Activated T-cell treated with anti-CD3 and anti-CD28 coated beads, Interleukin-2, amount 50 U/mL, for 72 hours (primary cell): Measurements from ENCODE around the gene CCDC110. TPM values are rescaled to one million over a fixed set of nuclear protein-coding genes. Genes with fewer than 3 reads are reported as not detected.

Experiments used
- ATAC-seq, 2 donors: fragments of 150-1000 bp; cut with Tn5 transposase; replicated peaks in 1 of 2; 2 replicates each; pipeline ENCODE4 v1.10.0; 2021; ENCODE audit warnings: moderate library complexity in 2 of 2, mild to moderate bottlenecking in 1 of 2
- DNase-seq, 2 donors: peaks; one replicate each; pipeline ENCODE4 v3.0.0; 2021 to 2022; ENCODE audit warnings: mixed read lengths in 1 of 2
- H3K27ac Mint-ChIP-seq: one replicate; pipeline ENCODE4 v1.8.0; 2022; ENCODE audit warnings: mild to moderate bottlenecking, moderate library complexity, mixed read lengths
- H3K27me3 Mint-ChIP-seq: one replicate; pipeline ENCODE4 v1.8.0; 2022; ENCODE audit warnings: low read depth, mixed read lengths
- H3K36me3 Mint-ChIP-seq, 2 donors: one replicate each; pipeline ENCODE4 v1.8.0; 2022; ENCODE audit warnings: mixed read lengths in 2 of 2, mild to moderate bottlenecking in 1 of 2; ENCODE audit not compliant: insufficient read depth in 2 of 2
- H3K4me1 Mint-ChIP-seq: one replicate; pipeline ENCODE4 v1.8.0; 2022; ENCODE audit warnings: low read depth, mixed read lengths
- H3K4me3 Mint-ChIP-seq, 2 donors: one replicate each; pipeline ENCODE4 v1.8.0; 2022; ENCODE audit warnings: mild to moderate bottlenecking in 2 of 2, mixed read lengths in 2 of 2, moderate library complexity in 2 of 2
- H3K9me3 Mint-ChIP-seq, 2 donors: one replicate each; pipeline ENCODE4 v1.8.0; 2022; ENCODE audit warnings: mixed read lengths in 2 of 2
- total RNA-seq, 2 donors: library from RNA; stranded (reverse); gene quantifications; one replicate each; pipeline ENCODE4 v1.2.3, GENCODE V29; 2022

The CCDC110 gene
- total RNA-seq, 2 donors from 2014 or later: 0.19 to 1.2 TPM

DNA sequence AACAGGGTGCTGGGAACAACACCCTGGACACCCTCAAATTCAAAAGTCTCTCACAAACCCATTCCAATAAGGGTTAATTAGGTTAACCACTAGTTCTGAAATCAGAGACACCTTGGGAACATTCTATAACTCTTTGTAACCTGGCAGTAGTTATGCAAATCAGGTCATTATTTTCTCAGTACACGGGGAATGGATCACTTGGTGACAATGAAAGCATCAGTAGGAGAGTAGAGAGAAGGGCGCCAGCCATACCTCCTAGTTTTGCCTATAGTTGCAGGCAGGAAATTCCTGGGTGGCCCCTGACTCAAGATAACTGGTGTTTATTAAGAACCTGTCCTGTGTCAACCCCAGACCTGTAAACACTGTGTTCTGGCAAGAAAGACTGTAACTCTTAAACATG is 2.5 kb downstream of the CCDC110 start:
- no peak for DNase-seq
- Mint-ChIP-seq H3K4me1 (peaks cover 11% of the 10 kb centered on the region), H3K4me3 (no peak overlapping the region), H3K27me3 (peaks cover 45% of the 10 kb centered on the region), H3K27ac (no peak overlapping the region), H3K9me3 (no peaks in the 10 kb centered on the region), H3K36me3 (peaks cover 0 to 1% of the 10 kb centered on the region in 2 donors)
- no peak for ATAC-seq

DNA sequence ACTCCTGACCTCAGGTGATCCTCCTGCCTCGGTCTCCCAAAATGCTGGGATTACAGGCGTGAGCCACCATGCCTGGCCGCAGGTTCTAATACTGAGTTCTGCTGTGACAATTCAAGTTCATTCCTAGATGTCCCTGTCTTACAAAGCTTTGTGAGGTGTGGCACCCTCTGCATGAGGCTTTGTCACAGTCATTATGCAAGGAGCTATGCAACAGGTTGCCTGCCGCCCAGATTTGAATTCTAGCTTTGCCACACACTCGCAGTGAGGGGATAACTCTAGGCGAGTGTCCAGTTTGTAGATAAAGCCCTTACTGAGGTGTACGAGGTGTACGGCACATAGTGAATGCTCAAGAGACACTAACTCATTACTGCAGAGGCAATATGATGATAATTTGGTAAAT is 3.5 kb downstream of the CCDC110 start:
- Mint-ChIP-seq H3K4me3 (no peak overlapping the region), H3K4me1 (peaks cover 11% of the 10 kb centered on the region), H3K9me3 (no peaks in the 10 kb centered on the region), H3K27ac (no peak overlapping the region), H3K27me3 (peaks cover 42% of the 10 kb centered on the region), H3K36me3 (peaks cover 0 to 1% of the 10 kb centered on the region in 2 donors)
- DNase-seq (no peak), ATAC-seq (no peak)

DNA sequence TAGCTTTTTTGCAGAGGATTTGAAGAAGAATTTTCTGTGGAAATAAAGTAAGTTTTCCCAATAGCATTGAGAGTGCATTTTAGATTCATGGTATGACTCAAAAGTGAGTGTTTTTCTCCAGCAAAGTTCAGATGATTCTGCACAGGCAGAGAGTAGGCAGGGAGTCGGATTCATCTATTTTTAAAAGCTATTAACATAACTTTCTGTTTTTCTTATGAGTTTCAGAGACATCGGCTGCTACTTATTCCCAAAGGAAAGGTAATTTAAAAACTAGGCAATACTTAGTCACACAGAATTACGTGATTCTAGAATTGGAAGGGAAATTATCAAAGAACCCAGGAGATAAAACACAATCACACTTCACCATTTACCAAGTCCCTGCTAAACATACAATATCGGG is 4.4 kb downstream of the CCDC110 start:
- peaks cover 0 to 1% of the 10 kb centered on the region in 2 donors for H3K36me3 Mint-ChIP-seq
- H3K9me3 Mint-ChIP-seq: no peaks in the 10 kb centered on the region
- no peak overlapping the region for H3K4me3 Mint-ChIP-seq
- peaks cover 6% of the 10 kb centered on the region for H3K4me1 Mint-ChIP-seq
- H3K27me3 Mint-ChIP-seq: peaks cover 37% of the 10 kb centered on the region
- ATAC-seq (no peak), DNase-seq (no peak)
- no peak overlapping the region for H3K27ac Mint-ChIP-seq

DNA sequence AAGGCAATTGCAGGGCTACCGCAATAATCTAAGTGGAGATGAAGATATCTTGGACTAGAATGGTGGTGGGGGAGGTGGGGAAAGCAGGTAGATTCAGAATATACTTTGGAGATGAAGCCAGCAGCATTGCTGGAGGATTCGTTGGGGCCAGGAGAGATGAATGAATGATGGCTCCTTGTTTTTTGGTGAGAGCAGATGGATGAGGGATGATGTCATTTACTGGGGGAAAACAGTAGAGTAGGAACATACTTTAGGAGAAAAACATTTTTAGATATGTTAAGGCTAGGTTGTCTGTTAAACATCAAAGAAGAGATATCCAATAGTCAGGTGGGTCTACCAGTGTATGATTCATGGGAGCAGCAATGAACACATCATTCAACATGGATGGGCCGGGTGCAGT is 5.8 kb downstream of the CCDC110 start:
- H3K27ac Mint-ChIP-seq: no peak overlapping the region
- H3K27me3 Mint-ChIP-seq: peaks cover 35% of the 10 kb centered on the region
- ATAC-seq (no peak), DNase-seq (no peak)
- peaks cover 6% of the 10 kb centered on the region for H3K4me1 Mint-ChIP-seq
- no peaks in the 10 kb centered on the region for H3K9me3 Mint-ChIP-seq
- H3K36me3 Mint-ChIP-seq: no peaks in the 10 kb centered on the region
- H3K4me3 Mint-ChIP-seq: no peak overlapping the region

DNA sequence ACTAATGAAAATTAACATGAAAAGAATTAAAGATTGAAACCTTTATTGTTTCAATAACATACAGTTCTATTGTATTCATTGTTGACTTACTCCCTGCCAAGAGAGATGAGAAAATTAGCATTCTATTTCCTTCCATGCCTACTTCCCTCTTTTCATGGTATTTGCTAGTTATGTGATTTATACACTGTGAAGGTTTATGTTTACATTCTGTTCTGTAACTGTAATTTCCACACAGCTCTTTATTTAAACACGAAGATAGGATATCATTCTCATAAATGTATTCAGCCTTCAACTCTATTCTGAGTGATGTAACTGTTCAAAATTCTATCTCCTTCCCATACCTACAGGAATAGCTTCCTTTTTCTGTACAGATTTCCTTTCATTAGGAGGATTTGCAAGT is 6.6 kb downstream of the CCDC110 start:
- DNase-seq (no peak), ATAC-seq (no peak)
- Mint-ChIP-seq H3K9me3 (no peaks in the 10 kb centered on the region), H3K4me1 (no peaks in the 10 kb centered on the region), H3K27ac (no peak overlapping the region), H3K27me3 (peaks cover 30% of the 10 kb centered on the region), H3K4me3 (no peak overlapping the region), H3K36me3 (no peaks in the 10 kb centered on the region)

DNA sequence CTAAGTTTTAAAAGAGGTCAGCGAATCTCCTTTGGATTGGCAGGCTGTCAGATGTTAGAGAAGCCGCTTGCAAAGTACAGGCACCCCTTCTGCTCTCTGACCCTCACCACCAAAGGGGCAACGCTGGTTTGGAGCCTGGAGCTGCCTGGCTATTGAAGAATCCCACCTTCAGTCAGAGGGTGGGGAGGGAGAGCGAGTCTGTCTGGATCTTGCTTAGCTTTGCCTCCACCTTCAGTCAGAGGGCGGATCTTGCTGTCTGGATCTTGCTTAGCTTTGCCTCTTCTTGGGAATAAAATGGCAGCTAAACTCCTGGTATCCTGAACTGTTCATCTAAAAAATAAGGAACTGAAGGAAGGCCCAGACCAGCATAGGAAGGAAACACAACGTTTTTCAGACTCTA is 7.3 kb downstream of the CCDC110 start:
- DNase-seq: no peak
- Mint-ChIP-seq H3K36me3 (no peaks in the 10 kb centered on the region), H3K4me3 (no peak overlapping the region), H3K27me3 (peaks cover 23% of the 10 kb centered on the region), H3K4me1 (no peaks in the 10 kb centered on the region), H3K27ac (no peak overlapping the region), H3K9me3 (no peaks in the 10 kb centered on the region)
- no peak for ATAC-seq

DNA sequence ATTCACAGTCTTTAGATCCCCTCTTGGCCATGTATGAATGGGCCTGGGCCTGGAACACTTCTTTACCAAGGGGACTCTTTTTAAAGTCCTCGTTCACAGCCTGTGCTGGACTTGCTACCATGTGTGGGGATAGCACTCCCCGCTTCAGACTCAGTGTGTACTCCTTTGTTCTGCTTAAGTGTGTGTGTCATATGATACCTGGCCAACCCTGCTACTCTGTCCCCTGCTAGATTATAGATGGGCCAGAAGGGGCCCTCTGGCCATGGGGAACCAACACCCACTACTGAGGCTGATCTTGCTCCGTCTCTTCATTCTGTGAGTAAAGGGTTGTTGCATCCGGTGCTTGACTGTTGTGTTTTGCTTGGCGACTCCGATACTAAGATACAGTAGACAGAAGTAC is 8.0 kb downstream of the CCDC110 start:
- H3K27me3 Mint-ChIP-seq: peaks cover 18% of the 10 kb centered on the region
- no peaks in the 10 kb centered on the region for H3K4me1 Mint-ChIP-seq
- H3K4me3 Mint-ChIP-seq: no peak overlapping the region
- H3K36me3 Mint-ChIP-seq: no peaks in the 10 kb centered on the region
- no peak overlapping the region for H3K27ac Mint-ChIP-seq
- no peaks in the 10 kb centered on the region for H3K9me3 Mint-ChIP-seq
- ATAC-seq (peak in 1 of 2 donors; percentile 9), DNase-seq (no peak)

DNA sequence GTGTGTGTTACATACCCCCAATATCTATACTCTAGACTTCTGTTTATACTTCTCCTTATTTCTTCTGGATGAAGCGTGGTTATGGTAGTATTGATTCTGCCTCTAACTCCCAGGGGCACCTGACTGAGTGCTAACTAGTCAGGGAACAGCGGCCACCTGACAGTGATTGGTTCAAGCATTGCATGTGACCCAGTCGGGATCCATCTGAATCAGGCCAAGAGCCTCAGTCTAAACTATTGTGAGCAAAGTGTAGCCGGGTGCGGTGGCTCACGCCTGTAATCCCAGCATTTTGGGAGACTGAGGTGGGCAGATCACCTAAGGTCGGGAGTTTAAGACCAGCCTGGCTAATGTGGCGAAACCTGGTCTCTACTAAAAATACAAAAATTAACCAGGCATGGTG is 10.0 kb downstream of the CCDC110 start:
- Mint-ChIP-seq H3K36me3 (no peaks in the 10 kb centered on the region), H3K4me1 (no peaks in the 10 kb centered on the region), H3K9me3 (no peaks in the 10 kb centered on the region), H3K4me3 (no peak overlapping the region), H3K27me3 (peaks cover 11% of the 10 kb centered on the region), H3K27ac (no peak overlapping the region)
- DNase-seq (no peak), ATAC-seq (no peak)

DNA sequence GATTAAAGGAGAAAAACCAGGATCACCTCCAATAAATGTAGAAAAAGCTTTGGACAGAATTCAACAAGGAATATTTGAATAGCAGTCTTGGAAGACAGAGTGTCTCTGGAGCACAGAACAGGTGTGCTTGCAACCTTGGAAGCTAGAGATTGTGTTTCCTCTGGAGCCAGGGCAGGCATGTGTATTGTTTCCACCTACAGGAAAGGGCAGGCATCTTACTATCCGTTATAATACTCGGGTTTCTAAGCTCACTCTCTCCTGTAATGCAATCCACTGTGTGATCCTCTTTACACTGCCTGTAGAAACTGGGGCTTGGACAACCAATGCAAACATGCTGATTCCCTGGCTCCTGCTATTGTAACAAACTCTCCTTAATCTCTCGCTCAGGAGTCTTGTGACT is 14.4 kb downstream of the CCDC110 start:
- Mint-ChIP-seq H3K4me3 (no peak overlapping the region), H3K36me3 (no peaks in the 10 kb centered on the region), H3K27me3 (no peaks in the 10 kb centered on the region), H3K27ac (no peak overlapping the region), H3K4me1 (no peaks in the 10 kb centered on the region), H3K9me3 (no peaks in the 10 kb centered on the region)
- DNase-seq: no peak
- ATAC-seq: no peak

DNA sequence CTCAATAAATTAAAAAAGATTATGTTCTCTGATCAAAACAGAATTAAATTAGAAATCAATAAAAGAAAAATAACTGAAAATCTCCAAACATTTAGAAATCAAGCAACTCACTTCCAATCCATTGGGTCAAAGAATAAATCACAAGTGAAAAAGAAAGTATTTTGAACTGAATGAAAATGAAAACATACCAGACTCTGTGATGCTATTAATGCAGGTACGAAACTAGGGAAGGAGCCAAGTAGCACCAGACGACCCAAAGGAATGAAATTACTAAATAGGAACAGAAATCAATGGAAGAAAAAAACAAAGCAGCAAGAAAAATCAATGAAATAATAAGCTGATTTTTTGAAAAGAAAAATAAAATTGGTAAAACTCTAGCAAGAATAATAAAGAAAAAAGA is 15.4 kb downstream of the CCDC110 start:
- H3K9me3 Mint-ChIP-seq: no peaks in the 10 kb centered on the region
- no peak for ATAC-seq
- no peaks in the 10 kb centered on the region for H3K4me1 Mint-ChIP-seq
- no peak overlapping the region for H3K4me3 Mint-ChIP-seq
- no peak for DNase-seq
- H3K36me3 Mint-ChIP-seq: no peaks in the 10 kb centered on the region
- no peak overlapping the region for H3K27ac Mint-ChIP-seq
- H3K27me3 Mint-ChIP-seq: no peaks in the 10 kb centered on the region

DNA sequence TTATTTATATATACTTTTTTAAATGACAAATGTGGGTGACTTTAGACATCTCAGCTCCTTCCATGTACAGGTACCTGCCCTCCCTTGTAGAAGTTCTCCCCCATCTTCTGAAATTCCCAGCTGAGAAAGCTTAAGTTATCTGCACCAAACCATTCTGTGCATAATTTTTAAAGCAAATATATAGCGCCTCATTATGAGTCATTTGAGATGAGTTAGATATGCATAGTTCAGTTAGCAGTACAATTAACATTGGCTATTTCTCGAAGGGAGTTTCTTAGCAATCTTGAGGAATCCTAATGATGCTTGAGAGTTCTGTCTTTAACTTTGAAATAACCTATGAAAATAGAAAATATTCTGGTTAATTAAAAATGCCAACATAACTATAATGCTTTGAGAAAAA is 26.3 kb downstream of the CCDC110 start:
- Mint-ChIP-seq H3K27ac (no peak overlapping the region), H3K36me3 (no peaks in the 10 kb centered on the region), H3K4me1 (no peaks in the 10 kb centered on the region), H3K9me3 (no peaks in the 10 kb centered on the region), H3K27me3 (peaks cover 6% of the 10 kb centered on the region), H3K4me3 (no peak overlapping the region)
- DNase-seq (no peak), ATAC-seq (no peak)

DNA sequence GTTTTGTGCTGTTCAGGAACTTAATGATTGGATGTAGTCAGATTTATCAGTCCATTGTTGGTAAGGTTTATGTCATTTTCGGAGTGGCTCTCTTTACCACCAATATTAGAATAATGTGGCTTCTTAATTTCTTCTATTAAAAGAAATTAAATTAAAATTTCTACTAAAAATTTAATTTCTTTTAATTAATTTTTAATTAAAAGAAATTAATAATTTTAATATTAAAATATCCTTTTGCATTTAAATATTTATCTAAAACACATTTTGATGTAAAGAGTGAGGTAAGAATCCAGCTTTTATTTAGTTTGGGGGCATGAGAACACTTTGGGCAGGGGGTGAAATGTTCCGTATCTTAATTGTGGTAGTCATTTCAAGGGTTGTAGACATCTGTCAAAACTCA is 30.1 kb downstream of the CCDC110 start:
- Mint-ChIP-seq H3K27me3 (no peaks in the 10 kb centered on the region), H3K36me3 (no peaks in the 10 kb centered on the region), H3K4me3 (no peak overlapping the region), H3K9me3 (no peaks in the 10 kb centered on the region), H3K4me1 (no peaks in the 10 kb centered on the region), H3K27ac (no peak overlapping the region)
- DNase-seq (no peak), ATAC-seq (no peak)

DNA sequence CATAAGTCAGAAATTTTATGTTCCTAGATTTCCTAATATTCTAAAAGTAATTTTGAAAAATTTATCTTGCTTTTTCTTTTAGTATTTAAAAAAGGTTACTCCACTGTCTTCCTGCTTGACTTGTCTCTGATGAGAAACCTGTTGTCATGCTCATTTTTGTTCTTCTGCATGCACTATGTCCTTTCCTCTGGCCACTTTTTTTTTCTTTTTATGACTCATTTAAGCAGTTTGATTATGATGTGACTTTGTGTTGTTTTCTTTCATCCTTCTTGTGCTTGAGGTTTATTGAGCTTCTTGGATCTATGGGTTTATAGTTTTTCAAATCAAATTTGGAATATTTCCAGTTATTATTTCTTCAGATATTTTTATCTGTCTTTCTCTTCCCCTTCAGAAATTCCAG is 33.7 kb downstream of the CCDC110 start:
- ATAC-seq (peak; percentile 66 to 78), DNase-seq (no peak)
- H3K9me3 Mint-ChIP-seq: no peaks in the 10 kb centered on the region
- no peaks in the 10 kb centered on the region for H3K4me1 Mint-ChIP-seq
- H3K4me3 Mint-ChIP-seq: no peak overlapping the region
- peaks cover 5% of the 10 kb centered on the region for H3K27me3 Mint-ChIP-seq
- H3K27ac Mint-ChIP-seq: no peak overlapping the region
- no peaks in the 10 kb centered on the region for H3K36me3 Mint-ChIP-seq

DNA sequence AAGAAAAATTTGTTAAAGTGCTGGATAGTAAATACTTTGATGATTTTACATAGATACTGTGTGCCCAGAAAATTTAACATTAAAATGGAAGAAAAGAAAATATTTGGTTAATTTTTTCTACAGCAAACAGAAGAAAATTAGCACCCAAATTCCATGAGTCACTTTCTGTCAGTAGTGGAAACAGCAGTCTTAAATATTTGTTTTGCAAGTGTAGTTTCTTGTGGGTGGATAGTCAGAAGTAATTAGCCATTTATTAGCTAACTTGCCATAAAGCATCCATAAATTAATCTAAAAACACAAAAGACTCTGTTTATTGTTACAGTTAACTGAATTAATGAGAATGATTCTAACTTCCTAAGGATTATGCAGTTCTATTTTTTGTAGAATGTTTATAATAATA is 36.1 kb downstream of the CCDC110 start:
- ATAC-seq (no peak), DNase-seq (no peak)
- no peaks in the 10 kb centered on the region for H3K36me3 Mint-ChIP-seq

More for the DNA sequence above, 36.1 kb downstream of the CCDC110 start:
- Mint-ChIP-seq H3K9me3 (no peaks in the 10 kb centered on the region), H3K27me3 (peaks cover 15% of the 10 kb centered on the region), H3K4me1 (no peaks in the 10 kb centered on the region), H3K4me3 (no peak overlapping the region), H3K27ac (no peak overlapping the region)
